Measurements from ENCODE around the gene APIP.

The APIP gene

GRCh38 chr11:34909415-34909814 is 6.8 kb downstream of the APIP start:
- TF ChIP-seq CTCF (IDR thresholded peaks at IDR 0.05), result no peak

- TF ChIP-seq CTCF (IDR thresholded peaks at IDR 0.05), result no peak
Measured at GRCh38 chr11:34907934-34908593, 8.1 kb downstream of the APIP start.

GRCh38 chr11:34905666-34906065 is 10.5 kb downstream of the APIP start:
- TF ChIP-seq CTCF (IDR thresholded peaks at IDR 0.05), result no peak

GRCh38 chr11:34904421-34904955 is 11.7 kb downstream of the APIP start:
- TF ChIP-seq CTCF (IDR thresholded peaks at IDR 0.05), result no peak

GRCh38 chr11:34899633-34900016 is 16.6 kb downstream of the APIP start:
- TF ChIP-seq CTCF (IDR thresholded peaks at IDR 0.05), result no peak

GRCh38 chr11:34898474-34898873 is 17.7 kb downstream of the APIP start:
- no peak for TF ChIP-seq CTCF (IDR thresholded peaks at IDR 0.05)

- no peak for TF ChIP-seq CTCF (IDR thresholded peaks at IDR 0.05)
Measured at GRCh38 chr11:34897171-34897870, 18.9 kb downstream of the APIP start.
